HepG2 (cell line): ENCODE results near the gene FAM53B. TPM values are rescaled to one million over a fixed set of nuclear protein-coding genes. Genes with fewer than 3 reads are reported as not detected.

Experiments
- ARNT2 ChIP-seq: sonication (generic); formaldehyde crosslinking; IDR thresholded peaks from 2 replicates; pipeline ENCODE4 v1.8.0; 2022; ENCODE audit warnings: mild to moderate bottlenecking, low read depth, missing genetic modification reagents, moderate library complexity
- BORCS8-MEF2B ChIP-seq: sonication (generic); formaldehyde crosslinking; IDR thresholded peaks from 2 replicates; pipeline ENCODE4 v1.8.0; 2022; ENCODE audit warnings: mild to moderate bottlenecking, missing genetic modification reagents
- E2F2 ChIP-seq: sonication (generic); formaldehyde crosslinking; IDR thresholded peaks from 2 replicates; pipeline ENCODE4 v1.4.0; 2020; ENCODE audit warnings: missing genetic modification reagents, borderline replicate concordance
- GLI4 ChIP-seq: sonication (generic); formaldehyde crosslinking; IDR thresholded peaks from 2 replicates; pipeline ENCODE4 v1.5.1; 2020; ENCODE audit warnings: missing genetic modification reagents, mild to moderate bottlenecking, moderate library complexity, borderline replicate concordance
- IRF1 ChIP-seq: sonication (generic); formaldehyde crosslinking; IDR thresholded peaks from 2 replicates; pipeline ENCODE4 v1.4.0; 2020; ENCODE audit warnings: low read depth, mild to moderate bottlenecking, missing genetic modification reagents
- LCORL ChIP-seq, 2 experiments: fragments of 450-650 bp in 1 of 2; sonication (generic) in 1 of 2; formaldehyde crosslinking in 1 of 2; IDR thresholded peaks; 2 replicates each; pipeline versions ENCODE4 v1.5.0 to v1.6.1; 2017 to 2020; ENCODE audit warnings: antibody characterized with exemption in 1 of 2, missing genetic modification reagents in 1 of 2
- MBD4 ChIP-seq: IDR thresholded peaks from 2 replicates; pipeline ENCODE4 v1.6.1; 2012; ENCODE audit warnings: low read length, inconsistent platforms, borderline replicate concordance
- MTA3 ChIP-seq: sonication (generic); formaldehyde crosslinking; IDR thresholded peaks from 2 replicates; pipeline ENCODE4 v1.4.0; 2020; ENCODE audit warnings: missing genetic modification reagents
- MYC ChIP-seq: sonication (generic); formaldehyde crosslinking; IDR thresholded peaks from 2 replicates; pipeline ENCODE4 v1.9.0; 2021; ENCODE audit warnings: missing genetic modification reagents, borderline replicate concordance
- PBX2 ChIP-seq: IDR thresholded peaks from 2 replicates; pipeline ENCODE4 v1.6.1; 2016; ENCODE audit warnings: control low read depth
- PHB2 ChIP-seq: fragments of 450-650 bp; IDR thresholded peaks from 2 replicates; pipeline ENCODE4 v1.6.1; 2018; ENCODE audit not compliant: partially characterized antibody
- PHF5A ChIP-seq: IDR thresholded peaks from one replicate; pipeline ENCODE4 v1.6.1; 2018; ENCODE audit warnings: low read depth, missing genetic modification reagents; ENCODE audit not compliant: unreplicated experiment
- PHF8 ChIP-seq: sonication (generic); formaldehyde crosslinking; IDR thresholded peaks from 2 replicates; pipeline ENCODE4 v1.5.0; 2020; ENCODE audit warnings: missing genetic modification reagents
- SIN3B ChIP-seq: fragments of 150-350 bp; IDR thresholded peaks from 2 replicates; pipeline ENCODE4 v1.6.1; 2014; ENCODE audit warnings: low read length
- SOX5 ChIP-seq: IDR thresholded peaks from 2 replicates; pipeline ENCODE4 v1.6.1; 2016; ENCODE audit warnings: borderline replicate concordance
- TEAD3 ChIP-seq: optimal IDR thresholded peaks from 2 replicates; pipeline ENCODE3; 2016; ENCODE audit warnings: borderline replicate concordance
- ZNF556 ChIP-seq: sonication (generic); formaldehyde crosslinking; IDR thresholded peaks from 2 replicates; pipeline ENCODE4 v1.4.0; 2020; ENCODE audit warnings: mild to moderate bottlenecking, missing genetic modification reagents, borderline replicate concordance
- polyA plus RNA-seq, 8 experiments: library from polyadenylated mRNA; depleted of rRNA in 3 of 8; stranded (reverse) in 7 of 8; unstranded in 1 of 8; fragments of >200 nt; fragmentation: Illumina TruSeq in 4 of 8; extraction: Trizol in 4 of 8; gene quantifications; 2 replicates each; pipeline versions ENCODE4 v1.2.1 to v1.2.3, GENCODE V29; 2011 to 2016; ENCODE audit warnings: low read depth in 4 of 8, missing spikeins in 1 of 8, mixed read lengths in 1 of 8; ENCODE audit not compliant: insufficient read depth in 1 of 8
- total RNA-seq, 5 experiments: library from RNA; depleted of rRNA; stranded (reverse); fragments of >200 nt; fragmentation: Illumina TruSeq; extraction: Trizol; gene quantifications; 2 replicates each; pipeline ENCODE4 v1.2.3, GENCODE V29; 2016; ENCODE audit warnings: low read depth in 1 of 5
- TF ChIP-seq, protein P1 (sequence below): sonication (generic); formaldehyde crosslinking; IDR thresholded peaks from 2 replicates; pipeline ENCODE4 v1.4.0; 2020; ENCODE audit warnings: missing genetic modification reagents
- TF ChIP-seq, protein P2 (sequence below): sonication (generic); formaldehyde crosslinking; IDR thresholded peaks from 2 replicates; pipeline ENCODE4 v1.4.0; 2020; ENCODE audit warnings: low read depth, mild to moderate bottlenecking, missing genetic modification reagents

Gene FAM53B
- total and polyA plus RNA-seq, 2 of the 13 experiments (the other 11 are each of a cell fraction or from before 2014, with no cell fraction given): 6.4 to 19.3 TPM

GRCh38 chr10:124791547-124792348, 47.6 kb upstream of the FAM53B start, which contains the start of gene EEF1AKMT2 (continued):
- TF ChIP-seq PHB2: no peak
- 0 out of 2 replicates have a peak, but pooled peaks have one; percentile 89 for TF ChIP-seq GLI4
- TF ChIP-seq PHF8 (CRISPR knock-in tag): peak; percentile 98
- TF ChIP-seq, protein P1, sequence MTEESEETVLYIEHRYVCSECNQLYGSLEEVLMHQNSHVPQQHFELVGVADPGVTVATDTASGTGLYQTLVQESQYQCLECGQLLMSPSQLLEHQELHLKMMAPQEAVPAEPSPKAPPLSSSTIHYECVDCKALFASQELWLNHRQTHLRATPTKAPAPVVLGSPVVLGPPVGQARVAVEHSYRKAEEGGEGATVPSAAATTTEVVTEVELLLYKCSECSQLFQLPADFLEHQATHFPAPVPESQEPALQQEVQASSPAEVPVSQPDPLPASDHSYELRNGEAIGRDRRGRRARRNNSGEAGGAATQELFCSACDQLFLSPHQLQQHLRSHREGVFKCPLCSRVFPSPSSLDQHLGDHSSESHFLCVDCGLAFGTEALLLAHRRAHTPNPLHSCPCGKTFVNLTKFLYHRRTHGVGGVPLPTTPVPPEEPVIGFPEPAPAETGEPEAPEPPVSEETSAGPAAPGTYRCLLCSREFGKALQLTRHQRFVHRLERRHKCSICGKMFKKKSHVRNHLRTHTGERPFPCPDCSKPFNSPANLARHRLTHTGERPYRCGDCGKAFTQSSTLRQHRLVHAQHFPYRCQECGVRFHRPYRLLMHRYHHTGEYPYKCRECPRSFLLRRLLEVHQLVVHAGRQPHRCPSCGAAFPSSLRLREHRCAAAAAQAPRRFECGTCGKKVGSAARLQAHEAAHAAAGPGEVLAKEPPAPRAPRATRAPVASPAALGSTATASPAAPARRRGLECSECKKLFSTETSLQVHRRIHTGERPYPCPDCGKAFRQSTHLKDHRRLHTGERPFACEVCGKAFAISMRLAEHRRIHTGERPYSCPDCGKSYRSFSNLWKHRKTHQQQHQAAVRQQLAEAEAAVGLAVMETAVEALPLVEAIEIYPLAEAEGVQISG (CRISPR knock-in tag): peak; percentile 100
- TF ChIP-seq IRF1 (CRISPR knock-in tag): no peak
- peak; percentile 80 for TF ChIP-seq PHF5A
- TF ChIP-seq E2F2: 0 out of 2 replicates have a peak, but pooled peaks have one; percentile 64
- TF ChIP-seq LCORL (IDR thresholded peaks at IDR 0.05): peak; percentile 75
- peak; percentile 88 for TF ChIP-seq LCORL (CRISPR knock-in tag; IDR thresholded peaks at IDR 0.05)
- peak; percentile 91 for TF ChIP-seq BORCS8-MEF2B (CRISPR knock-in tag)
- TF ChIP-seq MBD4: no peak
- no peak for TF ChIP-seq PBX2
- peak; percentile 76 for TF ChIP-seq TEAD3 (CRISPR knock-in tag)
- TF ChIP-seq SOX5 (CRISPR knock-in tag): no peak; the same call in 1 of the 2 replicates
- peak; percentile 97; the same call in 1 of the 2 replicates for TF ChIP-seq ZNF556 (CRISPR knock-in tag)
- TF ChIP-seq, protein P2, sequence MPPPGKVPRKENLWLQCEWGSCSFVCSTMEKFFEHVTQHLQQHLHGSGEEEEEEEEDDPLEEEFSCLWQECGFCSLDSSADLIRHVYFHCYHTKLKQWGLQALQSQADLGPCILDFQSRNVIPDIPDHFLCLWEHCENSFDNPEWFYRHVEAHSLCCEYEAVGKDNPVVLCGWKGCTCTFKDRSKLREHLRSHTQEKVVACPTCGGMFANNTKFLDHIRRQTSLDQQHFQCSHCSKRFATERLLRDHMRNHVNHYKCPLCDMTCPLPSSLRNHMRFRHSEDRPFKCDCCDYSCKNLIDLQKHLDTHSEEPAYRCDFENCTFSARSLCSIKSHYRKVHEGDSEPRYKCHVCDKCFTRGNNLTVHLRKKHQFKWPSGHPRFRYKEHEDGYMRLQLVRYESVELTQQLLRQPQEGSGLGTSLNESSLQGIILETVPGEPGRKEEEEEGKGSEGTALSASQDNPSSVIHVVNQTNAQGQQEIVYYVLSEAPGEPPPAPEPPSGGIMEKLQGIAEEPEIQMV (CRISPR knock-in tag): no peak
- peak; percentile 87 for TF ChIP-seq ARNT2
- no peak for TF ChIP-seq MTA3
- no peak for TF ChIP-seq SIN3B
- TF ChIP-seq MYC: peak; percentile 90
